GM10266 (cell line): ENCODE results near the gene DPYSL4.

Experiments
- DNase-seq: peaks from one replicate; pipeline ENCODE4 v3.0.0; 2012; ENCODE audit errors: extremely low spot score
- TF ChIP-seq, protein P1 (sequence below): IDR thresholded peaks from 2 replicates; pipeline ENCODE4 v1.5.1; 2012; ENCODE audit warnings: mild to moderate bottlenecking, low read depth; ENCODE audit not compliant: control insufficient read depth, insufficient read depth; ENCODE audit errors: missing control alignments

Gene DPYSL4

DNA sequence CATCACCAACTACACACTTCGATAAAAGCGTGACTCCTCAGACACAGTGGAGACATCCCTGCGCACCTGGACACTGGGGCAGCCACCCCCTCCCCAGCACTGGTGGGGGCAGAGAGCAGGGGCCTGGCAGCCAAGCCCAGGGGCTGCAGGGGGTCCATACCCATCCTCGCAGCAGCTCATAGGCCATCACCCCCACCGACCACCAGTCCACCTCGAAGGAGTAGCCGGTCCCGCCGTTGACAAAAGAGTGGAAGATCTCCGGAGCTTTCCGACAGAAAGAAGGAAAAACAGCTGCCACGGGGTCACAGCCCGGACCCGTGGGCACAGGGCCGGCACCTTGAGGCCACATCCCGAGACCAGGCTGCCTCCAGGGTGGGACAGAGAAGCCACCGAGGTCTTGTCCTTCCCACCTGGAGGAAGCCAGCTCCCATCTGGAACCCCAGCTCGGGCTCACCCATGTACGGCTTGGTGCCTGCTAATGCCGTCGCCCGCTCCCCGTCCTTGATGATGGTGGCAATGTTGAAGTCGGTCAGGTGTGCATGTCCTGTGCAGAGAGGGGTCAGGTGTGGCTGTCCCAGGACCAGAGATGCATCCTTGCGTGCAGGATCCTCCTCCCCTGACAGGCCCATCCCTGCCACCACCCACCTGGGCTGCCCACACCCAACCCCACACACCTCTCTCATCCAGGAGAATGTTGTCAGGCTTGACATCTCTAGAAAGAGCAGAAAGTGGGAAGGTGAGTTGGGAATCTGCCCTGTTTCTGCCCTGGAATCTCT, 38.5 kb downstream of the DPYSL4 start:
- TF ChIP-seq, protein P1, sequence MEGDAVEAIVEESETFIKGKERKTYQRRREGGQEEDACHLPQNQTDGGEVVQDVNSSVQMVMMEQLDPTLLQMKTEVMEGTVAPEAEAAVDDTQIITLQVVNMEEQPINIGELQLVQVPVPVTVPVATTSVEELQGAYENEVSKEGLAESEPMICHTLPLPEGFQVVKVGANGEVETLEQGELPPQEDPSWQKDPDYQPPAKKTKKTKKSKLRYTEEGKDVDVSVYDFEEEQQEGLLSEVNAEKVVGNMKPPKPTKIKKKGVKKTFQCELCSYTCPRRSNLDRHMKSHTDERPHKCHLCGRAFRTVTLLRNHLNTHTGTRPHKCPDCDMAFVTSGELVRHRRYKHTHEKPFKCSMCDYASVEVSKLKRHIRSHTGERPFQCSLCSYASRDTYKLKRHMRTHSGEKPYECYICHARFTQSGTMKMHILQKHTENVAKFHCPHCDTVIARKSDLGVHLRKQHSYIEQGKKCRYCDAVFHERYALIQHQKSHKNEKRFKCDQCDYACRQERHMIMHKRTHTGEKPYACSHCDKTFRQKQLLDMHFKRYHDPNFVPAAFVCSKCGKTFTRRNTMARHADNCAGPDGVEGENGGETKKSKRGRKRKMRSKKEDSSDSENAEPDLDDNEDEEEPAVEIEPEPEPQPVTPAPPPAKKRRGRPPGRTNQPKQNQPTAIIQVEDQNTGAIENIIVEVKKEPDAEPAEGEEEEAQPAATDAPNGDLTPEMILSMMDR, result no peak
- no peak for DNase-seq

DNA sequence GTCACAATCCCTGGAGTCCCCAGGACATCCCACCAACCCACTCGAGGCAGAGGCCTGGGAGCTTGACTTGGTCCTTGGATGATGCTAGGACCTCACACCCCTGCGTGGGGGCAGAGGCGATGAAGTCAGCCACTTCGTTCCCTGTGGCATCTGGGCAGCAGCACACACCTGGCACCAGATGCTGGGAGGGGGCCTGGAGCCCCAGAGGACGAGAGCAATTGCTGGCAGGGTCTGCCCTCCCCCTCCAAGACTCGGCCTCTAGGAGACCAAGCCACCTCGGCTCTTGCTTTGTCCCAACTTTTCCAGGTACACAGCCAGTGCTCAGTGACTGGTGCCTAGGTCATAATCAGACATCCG, 39.1 kb downstream of the DPYSL4 start:
- DNase-seq, result no peak
- TF ChIP-seq, protein P1, result no peak

DNA sequence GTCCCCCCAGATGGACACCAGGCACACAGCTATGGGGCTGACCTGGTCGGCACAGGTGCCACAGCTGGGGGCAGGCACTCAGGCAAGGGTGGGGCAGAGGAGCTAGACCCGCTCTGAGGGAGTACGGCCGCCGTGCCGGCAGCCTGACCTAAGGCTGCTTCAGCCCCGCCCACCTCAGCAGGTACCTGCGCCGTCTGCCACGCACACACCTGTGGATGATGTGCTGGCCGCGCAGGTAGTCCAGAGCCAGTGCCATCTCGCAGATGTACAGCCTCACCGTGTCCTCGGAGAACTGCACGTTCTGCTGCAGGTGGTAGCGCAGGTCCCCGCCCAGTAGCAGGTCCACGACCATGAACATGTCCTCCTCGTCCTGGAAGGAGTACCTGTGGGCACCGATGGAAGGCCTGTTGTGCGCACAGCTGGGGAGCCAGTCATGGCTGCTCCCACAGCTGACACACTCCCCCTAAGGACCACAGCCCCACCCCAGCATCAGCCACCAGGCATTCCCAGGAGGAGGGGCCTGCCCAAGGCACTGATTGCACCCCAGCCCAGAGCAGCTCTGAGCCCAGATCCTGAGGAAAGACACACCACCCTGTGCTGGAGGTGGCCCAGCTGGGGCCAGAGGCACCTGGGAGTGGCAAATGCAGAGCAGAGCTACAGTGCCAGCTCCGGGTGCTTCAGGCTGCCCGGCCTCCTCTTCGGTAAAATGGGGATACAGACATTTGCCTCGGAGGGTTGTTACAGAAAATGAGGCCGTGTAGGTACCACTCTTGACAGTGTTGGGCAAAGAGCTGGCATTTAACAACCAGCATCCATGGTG, 40.0 kb downstream of the DPYSL4 start:
- TF ChIP-seq, protein P1, result no peak
- DNase-seq, result no peak

DNA sequence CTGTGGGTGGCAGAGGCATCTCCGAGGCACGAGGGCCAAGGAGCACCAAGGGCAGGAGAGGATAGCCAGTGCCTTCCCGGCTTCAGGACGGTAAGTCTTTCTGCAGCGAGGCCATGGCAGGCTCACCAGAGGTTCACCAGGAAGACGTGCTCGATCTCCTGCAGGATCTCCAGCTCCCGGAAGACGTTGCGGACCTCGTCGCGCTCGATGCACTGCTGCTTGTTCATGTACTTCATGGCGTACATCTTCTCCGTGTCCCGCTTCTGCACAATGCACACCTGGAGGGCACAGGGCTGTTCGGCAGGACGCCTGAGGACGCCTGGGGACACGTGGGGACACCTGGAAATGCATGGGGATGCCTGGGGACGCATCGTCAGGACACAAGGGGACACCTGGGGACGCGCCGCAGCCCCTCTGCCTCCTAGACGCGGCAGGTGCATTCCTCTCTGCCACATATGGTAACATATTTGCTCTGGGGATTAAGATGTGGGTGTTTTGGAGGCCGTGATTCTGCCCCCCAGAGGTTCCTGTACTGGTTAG, 41.2 kb downstream of the DPYSL4 start:
- TF ChIP-seq, protein P1, result no peak
- DNase-seq, result no peak

DNA sequence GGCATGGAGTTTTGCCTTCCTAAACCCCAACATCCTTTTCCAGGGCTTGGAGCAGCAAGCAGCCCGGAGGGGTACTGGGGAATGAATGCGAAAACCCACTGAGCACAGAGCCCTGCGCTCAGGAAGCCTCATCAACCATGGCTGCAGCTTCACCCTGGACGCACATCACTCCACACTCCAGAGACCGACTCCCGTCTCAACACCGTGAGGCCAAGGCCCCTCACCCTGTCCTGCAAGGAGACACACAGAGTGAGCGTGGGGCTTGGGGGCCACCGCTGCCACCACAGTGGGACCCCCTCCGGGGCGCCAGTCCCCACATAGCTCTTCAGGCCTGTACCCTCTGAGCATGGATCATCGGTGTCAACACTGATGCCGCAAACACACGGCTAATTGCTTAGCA, 41.9 kb downstream of the DPYSL4 start:
- TF ChIP-seq, protein P1, result no peak
- no peak for DNase-seq

DNA sequence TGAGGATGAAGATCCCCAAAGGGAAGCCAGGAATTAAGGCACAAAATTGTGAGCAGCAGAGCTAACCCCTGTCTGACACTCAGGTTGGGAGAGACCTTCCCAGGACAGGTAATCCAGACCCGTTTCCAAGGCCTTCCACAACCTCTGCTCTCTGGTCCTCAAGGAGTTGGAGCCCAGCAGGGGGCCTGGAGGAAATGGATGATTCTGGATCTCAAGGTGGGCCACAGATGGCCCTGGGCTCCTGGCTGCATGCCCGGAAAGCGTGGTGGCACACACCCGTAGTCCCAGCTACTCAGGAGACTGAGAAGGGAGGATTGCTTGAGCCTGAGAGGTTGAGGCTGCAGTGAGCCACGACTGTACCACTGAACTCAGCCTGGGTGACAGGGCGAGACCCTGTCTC, 42.3 kb downstream of the DPYSL4 start:
- TF ChIP-seq, protein P1, result no peak
- DNase-seq, result no peak
